Measurements from ENCODE around the gene ITIH6.
"Not testable (repeated sequence)": the region's sequence is repeated elsewhere in the genome, so short reads cannot be mapped to it uniquely, and the experiment has no call there.

The ITIH6 gene

GRCh38 chrX:54807524-54808108 lies 9.6 kb upstream of the ITIH6 start, which contains the start of gene MAGED2:
Gene MAGED2 (plus strand): TSS chrX:54807745. CDS start chrX:54809332, 1,587 bp downstream.
- DNase-seq = peak; percentile 24

- DNase-seq = no peak
Observed at GRCh38 chrX:54799046-54799445, 991 bp upstream of the ITIH6 start.

GRCh38 chrX:54794795-54795194 lies 3.3 kb downstream of the ITIH6 start:
- no peak for DNase-seq

- DNase-seq = no peak
Observed at GRCh38 chrX:54794028-54794427, 4.0 kb downstream of the ITIH6 start.

GRCh38 chrX:54789405-54789804 lies 8.7 kb downstream of the ITIH6 start:
- not testable (repeated sequence) for DNase-seq

- no peak for DNase-seq
Observed at GRCh38 chrX:54788446-54788845, 9.6 kb downstream of the ITIH6 start.

- DNase-seq = peak; percentile 30
Observed at GRCh38 chrX:54786967-54787366, 11.1 kb downstream of the ITIH6 start.

GRCh38 chrX:54785901-54786300 lies 12.2 kb downstream of the ITIH6 start:
- no peak for DNase-seq

- DNase-seq = no peak
Observed at GRCh38 chrX:54776987-54777672, 20.9 kb downstream of the ITIH6 start.

- no peak for DNase-seq
Observed at GRCh38 chrX:54776061-54776460, 22.0 kb downstream of the ITIH6 start.

GRCh38 chrX:54774391-54775094 lies 23.5 kb downstream of the ITIH6 start:
- DNase-seq = not testable (repeated sequence)

- no peak for DNase-seq
Observed at GRCh38 chrX:54758114-54759055, 39.7 kb downstream of the ITIH6 start.

GRCh38 chrX:54754854-54755253 lies 43.2 kb downstream of the ITIH6 start:
- DNase-seq = no peak

GRCh38 chrX:54748626-54749025 lies 49.4 kb downstream of the ITIH6 start:
- DNase-seq = no peak

GRCh38 chrX:54747733-54748393 lies 50.2 kb downstream of the ITIH6 start:
- DNase-seq = no peak

- DNase-seq = no peak
Observed at GRCh38 chrX:54746928-54747327, 51.1 kb downstream of the ITIH6 start.

- no peak for DNase-seq
Observed at GRCh38 chrX:54745676-54746075, 52.4 kb downstream of the ITIH6 start.

GRCh38 chrX:54738567-54738966 lies 59.5 kb downstream of the ITIH6 start:
- DNase-seq = not testable (repeated sequence)

GRCh38 chrX:54736298-54736942 lies 61.6 kb downstream of the ITIH6 start:
- not testable (repeated sequence) for DNase-seq

- DNase-seq = no peak
Observed at GRCh38 chrX:54721424-54721823, 76.6 kb downstream of the ITIH6 start.

- DNase-seq = no peak
Observed at GRCh38 chrX:54715621-54716020, 82.4 kb downstream of the ITIH6 start.

- no peak for DNase-seq
Observed at GRCh38 chrX:54714424-54714823, 83.6 kb downstream of the ITIH6 start.

Data from stimulated activated CD4-positive, alpha-beta T cell treated with anti-CD3 and anti-CD28 coated beads, Interleukin-4, amount 100 ng/mL, for 1 hour (primary cell).